Measurements from ENCODE around the gene CRYBG1. TPM values are rescaled to one million over a fixed set of nuclear protein-coding genes. Genes with fewer than 3 reads are reported as not detected.

Gene CRYBG1
- total and polyA plus RNA-seq, 2 of the 4 experiments (the other 2 are of a cell fraction): 0.38 to 1.1 TPM

DNA sequence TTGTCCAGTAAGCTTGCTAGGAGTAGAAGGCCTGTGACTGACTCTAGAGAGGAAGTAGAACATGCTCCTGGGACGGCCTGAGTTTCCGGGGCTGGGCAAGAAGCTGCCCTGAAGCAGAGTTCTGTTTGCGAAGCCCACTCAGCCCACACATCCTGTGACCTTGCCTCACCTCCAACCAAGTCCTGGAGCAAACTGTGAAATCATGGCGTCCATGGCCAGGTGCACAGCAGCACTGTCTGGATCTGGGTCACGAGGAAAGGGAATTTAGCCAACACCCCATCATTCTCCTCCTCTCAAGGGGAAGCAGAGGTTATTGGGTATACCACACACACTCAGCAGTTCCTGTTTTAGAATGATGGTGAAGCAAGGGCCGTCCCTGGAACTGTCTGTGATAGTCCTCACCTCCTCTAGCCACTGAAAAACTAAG lies 87.5 kb downstream of the CRYBG1 start:
- no TSS peak for BruUV-seq (replicated peaks)
- no peak overlapping the region for H3K27ac ChIP-seq (ENCODE audit: insufficient read depth, low read length)
- in situ Hi-C loops (cut with MboI; ENCODE audit: low sequenced_read_pairs): loop anchor here (5.0 kb wide), 2 partner anchors 119 to 534 kb away; no protein-coding TSS in a partner anchor
- H2BK20ac ChIP-seq (ENCODE audit: low read depth, low read length): no peak overlapping the region
- H2AFZ ChIP-seq (replicated peaks; ENCODE audit: low read length, poor library complexity): peak overlapping the region; percentile 36
- no peaks in the 10 kb centered on the region for H3K36me3 ChIP-seq (ENCODE audit: control insufficient read depth, insufficient read depth, low read length)
- no peak overlapping the region for H4K91ac ChIP-seq (ENCODE audit: insufficient read depth, low read depth, low read length)
- TF ChIP-seq MXI1 (IDR thresholded peaks at IDR 0.05; ENCODE audit: borderline replicate concordance, low read depth, low read length) (no peak), RAD21 (IDR thresholded peaks at IDR 0.05; ENCODE audit: low read length) (no peak), RCOR1 (IDR thresholded peaks at IDR 0.05; ENCODE audit: insufficient replicate concordance, low read length) (no peak)
- DNase-seq (no peak), ATAC-seq (ENCODE audit: low read depth) (no peak)
- H2BK120ac ChIP-seq (ENCODE audit: low read depth, low read length): no peak overlapping the region
- H3K4me3 ChIP-seq (ENCODE audit: insufficient read depth, low read depth, low read length): no peak overlapping the region
- H4K8ac ChIP-seq (ENCODE audit: low read depth in 2 of 2, low read length in 2 of 2): no peak overlapping the region
- no peak overlapping the region for H3K56ac ChIP-seq (ENCODE audit: extremely low read depth, insufficient read depth, low read length)
- no peak overlapping the region for H3K4ac ChIP-seq (ENCODE audit: low read depth, low read length)
- no peak overlapping the region for H4K5ac ChIP-seq (ENCODE audit: low read depth, low read length)
- ChIA-PET CTCF (interaction anchor here (1.1 to 1.6 kb wide), 3 partner anchors 115 to 531 kb away, joined by 3 to 8 read pairs (median 5); no protein-coding TSS in a partner anchor), POLR2A (ENCODE audit: unreplicated experiment) (no interaction called here)
- H3K4me1 ChIP-seq (ENCODE audit: control insufficient read depth, insufficient read depth, low read length): no peaks in the 10 kb centered on the region
- no CpG with 5 or more reads among the region's 6 CpGs for WGBS, 2 experiments (ENCODE audit: extremely low coverage in 2 of 2, insufficient read length in 1 of 2)
- no peak overlapping the region for H2BK15ac ChIP-seq (ENCODE audit: low read depth, low read length)
- no peak overlapping the region; the same call in 1 of the 2 replicates for H2AK5ac ChIP-seq (ENCODE audit: low read depth, low read length)
- no peak overlapping the region for H3K18ac ChIP-seq (ENCODE audit: low read depth, low read length)
- H3K27me3 ChIP-seq (ENCODE audit: control insufficient read depth, insufficient read depth, low read length): peaks cover 8% of the 10 kb centered on the region
- H3K9me3 ChIP-seq (ENCODE audit: control insufficient read depth, insufficient read depth, low read length): no peaks in the 10 kb centered on the region
- no peak overlapping the region for H3K9ac ChIP-seq (ENCODE audit: low read depth, low read length)
- H3K4me2 ChIP-seq (ENCODE audit: low read depth, low read length): no peak overlapping the region
- intact Hi-C loops (cut with micrococcal nuclease): loop anchor here (2.0 to 10.0 kb wide), 4 partner anchors 65 to 963 kb away; no protein-coding TSS in a partner anchor
- no peaks in the 10 kb centered on the region for H3K9me1 ChIP-seq (ENCODE audit: insufficient read depth, low read length)
- no peaks in the 10 kb centered on the region for H4K20me1 ChIP-seq (ENCODE audit: insufficient read depth, low read length)
- H2AK9ac ChIP-seq (replicated peaks; ENCODE audit: low read depth, low read length, poor library complexity): no peak overlapping the region
- H3K79me1 ChIP-seq (ENCODE audit: low read depth in 1 of 2, low read length in 2 of 2): no peaks in the 10 kb centered on the region
- H3K14ac ChIP-seq (replicated peaks; ENCODE audit: low read depth, low read length): no peak overlapping the region
- no peak overlapping the region for H3K23ac ChIP-seq (ENCODE audit: low read depth, low read length)
- H2BK5ac ChIP-seq (ENCODE audit: low read depth, low read length, poor library complexity, severe bottlenecking): no peak overlapping the region
- dilution Hi-C loops (cut with HindIII; ENCODE audit: low sequenced_read_pairs, unreplicated experiment): loop anchor here (25.0 kb wide), 1 partner anchor 114 kb away; no protein-coding TSS in a partner anchor

Measured in IMR-90 (cell line).